A549 treated with DMSO at 1 μM for 4 hours (cell line): Measurements from ENCODE around the gene PCBD1. TPM values are rescaled to one million over a fixed set of nuclear protein-coding genes. Genes with fewer than 3 reads are reported as not detected.

Source experiments
- total RNA-seq: library from RNA; stranded (reverse); fragments of 200-300 nt; extraction: Qiagen RNA extraction; gene quantifications from 5 replicates; pipeline ENCODE4 v1.2.3, GENCODE V29; 2022; ENCODE audit warnings: low read depth

PCBD1 gene
- total RNA-seq, result 210 to 248 TPM (median 228 TPM) in 5 replicates

DNA sequence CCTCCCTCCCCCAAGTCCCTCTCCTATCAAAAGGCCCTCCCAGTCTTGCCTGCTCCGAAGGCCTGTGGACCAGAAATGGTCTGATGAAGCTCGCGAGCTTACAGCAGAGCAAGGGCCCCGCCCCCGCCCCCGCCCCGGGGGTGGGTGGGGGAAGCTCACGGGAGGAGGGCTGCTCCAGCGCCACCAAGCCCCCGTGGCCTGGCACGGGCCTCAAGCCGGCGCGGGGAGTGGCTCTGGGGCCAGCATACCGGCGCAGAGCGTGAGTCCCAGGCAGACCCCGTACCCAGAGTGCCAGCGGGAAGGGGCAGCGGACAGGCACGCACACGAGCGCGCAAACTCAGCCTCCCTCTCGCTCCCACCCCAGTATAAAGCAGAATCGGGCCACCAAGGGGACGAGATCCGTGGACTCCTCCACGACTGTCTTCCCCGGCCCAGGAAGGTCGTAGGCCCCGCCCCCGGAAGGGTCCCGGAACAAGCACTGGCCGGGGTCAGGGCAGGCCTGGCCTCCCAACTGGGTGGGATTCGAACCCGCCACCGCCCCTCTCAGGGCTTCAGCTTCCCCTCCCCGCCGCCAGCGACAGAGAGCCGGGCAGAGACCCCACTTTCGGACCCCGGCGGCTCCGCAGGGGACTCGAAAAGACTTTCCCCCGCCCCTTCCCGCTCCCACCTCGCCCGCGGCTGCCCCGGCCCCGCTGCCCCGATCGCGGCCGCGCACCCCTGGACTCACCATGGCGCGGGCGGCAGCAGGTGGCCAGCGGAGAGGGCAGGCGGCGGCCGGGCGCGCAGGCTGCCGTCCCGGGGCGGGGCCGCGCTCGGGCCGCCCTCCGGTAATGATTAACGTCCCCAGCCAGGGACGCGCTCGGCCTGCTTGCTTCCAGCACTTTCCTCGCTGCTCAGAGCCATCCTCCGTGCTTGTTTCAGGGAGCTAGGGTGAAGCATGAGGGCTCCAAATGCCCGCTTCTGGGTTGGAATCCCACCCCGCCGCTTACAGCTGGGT is at the start of gene PCBD1:
TSS of gene PCBD1 (minus strand) at position 762 of the 997 bp plus-strand sequence. CDS start at position 730, 32 bp downstream.

Other genes with a start within 250 kb of the PCBD1 start
- gene ADAMTS14, start 216.1 kb downstream of the PCBD1 start, total RNA-seq, result 0.08 to 0.11 TPM (median 0.08 TPM) in 5 replicates
- gene TBATA, start 103.2 kb downstream of the PCBD1 start, total RNA-seq, result not detected in 5 replicates
- gene SGPL1, start 72.6 kb downstream of the PCBD1 start, total RNA-seq, result 27.6 to 34.0 TPM (median 33.4 TPM) in 5 replicates